IMR-90 (cell line): Measurements from ENCODE around the gene EIF4E1B.

Experiments used
- POLR2A ChIP-seq: IDR thresholded peaks from 2 replicates; pipeline ENCODE4 v1.6.1; 2012; ENCODE audit warnings: mild to moderate bottlenecking, low read depth, low read length
- TF ChIP-seq, protein P1 (sequence below): conservative IDR thresholded peaks from 2 replicates; pipeline ENCODE4 v1.5.1; 2012; ENCODE audit warnings: mild to moderate bottlenecking, low read depth, low read length, improper control_type of control experiment
- TF ChIP-seq, protein P2 (sequence below): fragments of 150-350 bp; IDR thresholded peaks from 2 replicates; pipeline ENCODE4 v1.6.1; 2016; ENCODE audit warnings: low read depth, mild to moderate bottlenecking, low read length, moderate library complexity, borderline replicate concordance

DNA sequence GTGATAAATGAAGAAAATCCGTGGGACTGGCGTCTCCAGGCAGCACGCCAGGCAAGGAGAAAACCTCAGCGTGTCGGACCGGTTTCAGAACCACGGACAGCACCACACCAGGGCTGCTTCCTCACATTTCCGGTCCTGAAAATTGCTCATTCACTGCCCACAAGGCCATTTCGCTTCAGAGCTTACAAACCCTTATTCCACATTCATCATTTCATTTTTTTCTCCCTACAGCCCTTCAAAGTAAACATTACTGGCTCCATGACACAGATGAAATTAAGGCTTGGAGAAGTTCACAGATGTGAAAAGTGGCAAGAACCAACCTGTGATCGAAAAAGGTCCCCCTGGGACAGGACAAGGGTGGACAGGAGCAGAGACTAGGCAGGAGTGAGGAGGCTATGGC, 19.0 kb upstream of the EIF4E1B start:
- TF ChIP-seq, protein P1, sequence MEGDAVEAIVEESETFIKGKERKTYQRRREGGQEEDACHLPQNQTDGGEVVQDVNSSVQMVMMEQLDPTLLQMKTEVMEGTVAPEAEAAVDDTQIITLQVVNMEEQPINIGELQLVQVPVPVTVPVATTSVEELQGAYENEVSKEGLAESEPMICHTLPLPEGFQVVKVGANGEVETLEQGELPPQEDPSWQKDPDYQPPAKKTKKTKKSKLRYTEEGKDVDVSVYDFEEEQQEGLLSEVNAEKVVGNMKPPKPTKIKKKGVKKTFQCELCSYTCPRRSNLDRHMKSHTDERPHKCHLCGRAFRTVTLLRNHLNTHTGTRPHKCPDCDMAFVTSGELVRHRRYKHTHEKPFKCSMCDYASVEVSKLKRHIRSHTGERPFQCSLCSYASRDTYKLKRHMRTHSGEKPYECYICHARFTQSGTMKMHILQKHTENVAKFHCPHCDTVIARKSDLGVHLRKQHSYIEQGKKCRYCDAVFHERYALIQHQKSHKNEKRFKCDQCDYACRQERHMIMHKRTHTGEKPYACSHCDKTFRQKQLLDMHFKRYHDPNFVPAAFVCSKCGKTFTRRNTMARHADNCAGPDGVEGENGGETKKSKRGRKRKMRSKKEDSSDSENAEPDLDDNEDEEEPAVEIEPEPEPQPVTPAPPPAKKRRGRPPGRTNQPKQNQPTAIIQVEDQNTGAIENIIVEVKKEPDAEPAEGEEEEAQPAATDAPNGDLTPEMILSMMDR: no peak
- TF ChIP-seq, protein P2, sequence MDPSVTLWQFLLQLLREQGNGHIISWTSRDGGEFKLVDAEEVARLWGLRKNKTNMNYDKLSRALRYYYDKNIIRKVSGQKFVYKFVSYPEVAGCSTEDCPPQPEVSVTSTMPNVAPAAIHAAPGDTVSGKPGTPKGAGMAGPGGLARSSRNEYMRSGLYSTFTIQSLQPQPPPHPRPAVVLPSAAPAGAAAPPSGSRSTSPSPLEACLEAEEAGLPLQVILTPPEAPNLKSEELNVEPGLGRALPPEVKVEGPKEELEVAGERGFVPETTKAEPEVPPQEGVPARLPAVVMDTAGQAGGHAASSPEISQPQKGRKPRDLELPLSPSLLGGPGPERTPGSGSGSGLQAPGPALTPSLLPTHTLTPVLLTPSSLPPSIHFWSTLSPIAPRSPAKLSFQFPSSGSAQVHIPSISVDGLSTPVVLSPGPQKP: no peak
- TF ChIP-seq POLR2A: no peak
